GM23338 (cell line): ENCODE results near the gene TSPAN4. TPM values are rescaled to one million over a fixed set of nuclear protein-coding genes. Genes with fewer than 3 reads are reported as not detected.

Source experiments
- ATAC-seq: fragments of 200-7000 bp; cut with Tn5 transposase; 3 replicates; pipeline ENCODE4 v1.9.1; 2020
- DNase-seq: peaks from one replicate; pipeline ENCODE4 v3.0.0-alpha.2; 2015; ENCODE audit warnings: low spot score
- H2AFZ ChIP-seq: fragments of 200-600 bp; sonication (generic); 2 replicates; pipeline ENCODE4 v1.8.0; 2016; ENCODE audit warnings: antibody characterized with exemption, mild to moderate bottlenecking, moderate library complexity
- H3F3A ChIP-seq: fragments of 200-600 bp; sonication (generic); replicated peaks from 2 replicates; pipeline ENCODE4 v1.8.0; 2017; ENCODE audit warnings: antibody characterized with exemption, mixed run types, low read depth
- H3K27ac ChIP-seq: fragments of 200-600 bp; sonication (generic); 2 replicates; pipeline ENCODE4 v1.6.1; 2016; ENCODE audit warnings: low read depth
- H3K27me3 ChIP-seq: fragments of 200-600 bp; sonication (generic); 2 replicates; pipeline ENCODE4 v1.8.0; 2016; ENCODE audit warnings: mild to moderate bottlenecking, mixed run types, moderate library complexity; ENCODE audit not compliant: insufficient read depth
- H3K36me3 ChIP-seq: fragments of 200-600 bp; sonication (generic); 2 replicates; pipeline ENCODE4 v1.8.0; 2016; ENCODE audit warnings: mild to moderate bottlenecking; ENCODE audit not compliant: insufficient read depth
- H3K4me1 ChIP-seq: fragments of 200-600 bp; sonication (generic); 2 replicates; pipeline ENCODE4 v1.8.0; 2016; ENCODE audit warnings: mild to moderate bottlenecking, moderate library complexity; ENCODE audit not compliant: insufficient read depth
- H3K4me2 ChIP-seq: fragments of 200-600 bp; sonication (generic); 2 replicates; pipeline ENCODE4 v1.7.1; 2017; ENCODE audit warnings: mixed run types
- H3K4me3 ChIP-seq: fragments of 200-600 bp; sonication (generic); 2 replicates; pipeline ENCODE4 v1.6.1; 2016; ENCODE audit warnings: mixed run types
- H3K79me2 ChIP-seq: fragments of 200-600 bp; sonication (generic); replicated peaks from 2 replicates; pipeline ENCODE4 v1.8.0; 2017; ENCODE audit warnings: mild to moderate bottlenecking; ENCODE audit not compliant: insufficient read depth
- H3K9me2 ChIP-seq: fragments of 200-600 bp; sonication (generic); 2 replicates; pipeline ENCODE4 v1.8.0; 2017; ENCODE audit not compliant: insufficient read depth
- H4K20me1 ChIP-seq: fragments of 200-600 bp; sonication (generic); replicated peaks from 2 replicates; pipeline ENCODE4 v1.8.0; 2017; ENCODE audit warnings: mild to moderate bottlenecking; ENCODE audit not compliant: insufficient read depth
- H3K27ac Mint-ChIP-seq: 2 replicates; pipeline ENCODE4 v1.8.0; 2020; ENCODE audit warnings: inconsistent platforms, mild to moderate bottlenecking, moderate library complexity, mixed read lengths
- H3K27me3 Mint-ChIP-seq: 3 replicates; pipeline ENCODE4 v1.8.0; 2022; ENCODE audit warnings: low read depth, mild to moderate bottlenecking, moderate library complexity, mixed read lengths, inconsistent platforms; ENCODE audit not compliant: insufficient read depth, poor library complexity
- H3K36me3 Mint-ChIP-seq: 3 replicates; pipeline ENCODE4 v1.8.0; 2021; ENCODE audit warnings: low read depth, mild to moderate bottlenecking, inconsistent platforms, moderate library complexity, mixed read lengths
- H3K4me1 Mint-ChIP-seq: 3 replicates; pipeline ENCODE4 v1.8.0; 2020; ENCODE audit warnings: mild to moderate bottlenecking, inconsistent platforms, mixed read lengths
- H3K4me3 Mint-ChIP-seq: 3 replicates; pipeline ENCODE4 v1.8.0; 2021; ENCODE audit warnings: moderate library complexity, mild to moderate bottlenecking, inconsistent platforms, mixed read lengths
- H3K9me3 Mint-ChIP-seq: 3 replicates; pipeline ENCODE4 v1.8.0; 2020; ENCODE audit warnings: moderate library complexity, mild to moderate bottlenecking, inconsistent platforms, mixed read lengths
- ZNF462 ChIP-seq: fragments of 250-450 bp; sonication (Bioruptor Pico); IDR thresholded peaks from 2 replicates; pipeline ENCODE4 v1.5.0; 2020; ENCODE audit warnings: mild to moderate bottlenecking, moderate library complexity
- polyA plus RNA-seq: library from polyadenylated mRNA; unstranded; fragments of >200 nt; fragmentation: Nextera tagmentation; extraction: Ambion mirVana; gene quantifications from 2 replicates; pipeline ENCODE4 v1.2.1, GENCODE V29; 2016
- total RNA-seq: library from RNA; depleted of rRNA; stranded (reverse); fragments of >200 nt; shearing (Covaris generic); gene quantifications from 2 replicates; pipeline ENCODE4 v1.2.3, GENCODE V29; 2014
- TF ChIP-seq, protein P1 (sequence below), 2 experiments: fragments of 200-600 bp in 1 of 2; sonication (generic) in 1 of 2; conservative IDR thresholded peaks; 2 replicates each; pipeline versions ENCODE4 v1.5.1 to v1.6.1; 2016 to 2017; ENCODE audit warnings: antibody characterized with exemption in 2 of 2, low read depth in 2 of 2, mild to moderate bottlenecking in 2 of 2, moderate library complexity in 1 of 2

TSPAN4 gene
- total and polyA plus RNA-seq, 2 experiments from 2014 or later = 76.8 to 150 TPM

DNA sequence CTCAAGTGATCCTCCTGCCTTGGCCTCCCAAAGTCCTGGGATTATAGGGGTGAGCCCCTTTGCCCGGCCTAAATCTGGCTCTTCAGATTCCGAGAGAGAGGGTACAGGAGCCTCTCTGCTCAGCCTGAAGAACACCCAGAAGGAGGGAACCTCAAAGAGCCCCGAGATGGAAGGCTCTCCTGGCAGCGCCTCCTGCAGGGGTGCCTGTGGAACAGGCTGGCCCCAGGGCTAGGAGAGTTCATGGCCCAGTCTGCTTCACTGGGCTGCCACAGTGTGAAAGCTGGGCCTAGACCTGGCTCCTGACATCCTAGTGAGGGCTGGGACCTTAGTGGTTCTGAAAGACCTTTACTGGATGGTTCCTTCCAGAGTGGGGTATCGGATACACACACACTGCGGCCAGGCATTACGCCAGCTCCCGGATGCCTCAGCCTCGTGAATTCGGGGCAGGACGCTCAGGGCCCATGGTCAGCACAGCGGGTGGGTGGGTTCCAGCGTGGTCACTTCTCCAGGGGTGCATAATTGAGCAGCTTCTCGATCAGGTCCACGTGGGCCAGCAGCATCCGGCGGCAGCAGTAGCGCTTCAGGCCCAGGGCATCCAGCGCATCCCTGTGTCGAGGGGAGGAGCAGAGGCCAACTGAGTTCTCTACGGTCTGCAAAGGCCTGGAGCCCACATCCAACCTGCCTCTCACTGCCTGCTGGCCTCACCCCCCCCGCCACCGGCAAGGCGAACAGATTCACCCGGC is 2.6 kb upstream of the TSPAN4 start:
- H3K9me3 Mint-ChIP-seq = no peaks in the 10 kb centered on the region
- Histone ChIP-seq H3K36me3 (peaks cover 6% of the 10 kb centered on the region; the same call in 1 of the 2 replicates), H2AFZ (no peak overlapping the region), H3K27me3 (no peaks in the 10 kb centered on the region), H3K9me2 (no peaks in the 10 kb centered on the region), H4K20me1 (peaks cover 29% of the 10 kb centered on the region), H3F3A (peaks cover 20% of the 10 kb centered on the region; the same call in 1 of the 2 replicates), H3K4me2 (peak overlapping the region; percentile 91; the same call in 1 of the 2 replicates), H3K79me2 (peaks cover 19% of the 10 kb centered on the region), H3K4me3 (peak overlapping the region; percentile 98; the same call in 1 of the 2 replicates), H3K4me1 (peaks cover 12% of the 10 kb centered on the region), H3K27ac (no peak overlapping the region)
- peaks cover 24% of the 10 kb centered on the region for H3K27me3 Mint-ChIP-seq
- DNase-seq (no peak), ATAC-seq (no peak)
- H3K36me3 Mint-ChIP-seq = peaks cover 38% of the 10 kb centered on the region
- peaks cover 22% of the 10 kb centered on the region for H3K4me1 Mint-ChIP-seq
- TF ChIP-seq, protein P1, sequence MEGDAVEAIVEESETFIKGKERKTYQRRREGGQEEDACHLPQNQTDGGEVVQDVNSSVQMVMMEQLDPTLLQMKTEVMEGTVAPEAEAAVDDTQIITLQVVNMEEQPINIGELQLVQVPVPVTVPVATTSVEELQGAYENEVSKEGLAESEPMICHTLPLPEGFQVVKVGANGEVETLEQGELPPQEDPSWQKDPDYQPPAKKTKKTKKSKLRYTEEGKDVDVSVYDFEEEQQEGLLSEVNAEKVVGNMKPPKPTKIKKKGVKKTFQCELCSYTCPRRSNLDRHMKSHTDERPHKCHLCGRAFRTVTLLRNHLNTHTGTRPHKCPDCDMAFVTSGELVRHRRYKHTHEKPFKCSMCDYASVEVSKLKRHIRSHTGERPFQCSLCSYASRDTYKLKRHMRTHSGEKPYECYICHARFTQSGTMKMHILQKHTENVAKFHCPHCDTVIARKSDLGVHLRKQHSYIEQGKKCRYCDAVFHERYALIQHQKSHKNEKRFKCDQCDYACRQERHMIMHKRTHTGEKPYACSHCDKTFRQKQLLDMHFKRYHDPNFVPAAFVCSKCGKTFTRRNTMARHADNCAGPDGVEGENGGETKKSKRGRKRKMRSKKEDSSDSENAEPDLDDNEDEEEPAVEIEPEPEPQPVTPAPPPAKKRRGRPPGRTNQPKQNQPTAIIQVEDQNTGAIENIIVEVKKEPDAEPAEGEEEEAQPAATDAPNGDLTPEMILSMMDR (conservative IDR thresholded peaks at IDR 0.05; ENCODE audit: low read depth in 2 of 2) = peak; percentile 50 to 56
- TF ChIP-seq ZNF462 (CRISPR knock-in tag) = no peak
- H3K4me3 Mint-ChIP-seq = peak overlapping the region; percentile 88
- H3K27ac Mint-ChIP-seq = no peak overlapping the region
